ENCODE measurements around the gene COPZ2.

Gene COPZ2

DNA sequence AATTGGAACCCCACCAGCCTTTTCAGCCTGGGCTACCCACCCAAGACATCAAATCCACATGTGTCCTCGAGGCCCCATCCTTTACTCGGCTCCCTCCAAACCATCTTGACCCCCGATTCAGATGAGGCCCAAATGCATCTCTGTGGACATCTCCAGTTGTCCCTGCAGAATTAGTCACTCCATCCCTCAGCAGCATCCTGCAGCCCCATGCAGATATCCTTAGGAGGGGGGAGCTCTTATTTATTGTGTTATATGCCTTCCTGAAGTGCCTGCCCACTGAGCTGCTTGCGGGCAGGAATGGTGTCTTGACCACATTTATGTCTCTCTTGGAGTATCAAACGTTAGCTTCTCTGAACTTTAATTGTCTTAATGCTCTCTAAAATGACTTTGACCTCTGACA, 51.1 kb downstream of the COPZ2 start:
- no peak for DNase-seq (ENCODE audit: low read depth)

- DNase-seq (ENCODE audit: low read depth): no peak
Observed at GRCh38 chr17:47983492-47984223, 53.9 kb downstream of the COPZ2 start.

DNA sequence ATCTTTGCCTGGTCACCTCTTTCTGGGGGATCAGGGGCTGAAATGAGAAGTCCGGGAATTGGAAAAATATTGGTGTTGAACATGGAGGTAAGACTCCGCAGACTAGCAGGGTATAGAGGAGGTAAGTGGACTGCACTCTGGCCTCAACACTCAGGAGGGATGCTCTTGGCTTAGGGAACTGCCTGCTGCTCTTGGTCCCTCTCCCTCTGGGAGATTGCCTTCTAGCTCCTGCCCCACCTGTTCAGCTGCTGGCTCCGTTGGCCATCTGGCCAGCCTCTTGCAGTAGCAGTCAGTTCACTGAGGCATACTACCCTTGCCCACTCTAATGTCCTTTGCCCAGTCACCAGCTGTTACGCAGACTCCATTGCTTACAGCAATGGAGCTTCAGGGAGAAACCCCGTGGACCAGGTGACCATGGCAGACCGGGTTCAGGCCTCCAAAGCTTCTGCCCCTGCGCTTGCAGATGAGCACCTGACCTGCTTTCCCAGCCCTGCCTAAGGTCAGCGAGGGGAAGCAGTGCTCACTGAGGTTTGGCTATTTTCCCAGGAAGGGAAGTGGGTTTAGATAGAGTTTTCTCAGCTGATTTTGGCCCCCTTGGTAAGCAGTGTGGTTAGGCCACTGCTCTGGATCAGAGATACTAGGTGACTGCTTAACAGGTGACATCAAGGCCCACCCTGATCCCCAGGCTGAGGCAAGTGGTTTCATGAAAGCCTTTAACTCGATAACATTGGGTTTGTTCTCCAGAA, 54.8 kb downstream of the COPZ2 start:
- DNase-seq (ENCODE audit: low read depth): no peak

DNA sequence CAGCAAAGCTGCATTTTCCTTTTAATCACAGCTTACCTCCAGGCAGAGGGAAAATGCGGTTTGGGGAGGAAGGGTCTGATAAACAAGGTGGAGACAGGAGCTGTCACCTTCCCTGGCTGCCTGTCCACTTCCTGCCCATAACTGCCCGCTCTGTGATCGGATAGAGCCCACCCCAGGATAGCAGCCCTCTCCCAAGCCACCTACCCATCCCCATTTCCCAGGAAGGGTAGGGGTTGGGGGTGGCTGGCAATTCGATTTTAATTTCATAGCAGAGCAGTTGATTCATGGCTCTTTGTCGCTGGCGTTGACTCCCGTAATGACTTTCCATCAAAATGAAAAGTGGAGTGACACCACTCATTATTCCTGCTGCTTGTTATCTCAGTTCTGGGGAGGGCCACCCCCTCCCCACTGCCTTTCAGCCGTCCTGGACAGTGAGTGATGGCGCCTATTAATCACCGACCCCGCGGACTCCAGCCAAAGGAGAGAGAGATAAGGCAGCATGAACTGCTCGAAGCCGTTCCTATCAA, 55.4 kb downstream of the COPZ2 start:
- no peak for DNase-seq (ENCODE audit: low read depth)

GRCh38 chr17:47981462-47981861, 56.1 kb downstream of the COPZ2 start:
- no peak for DNase-seq (ENCODE audit: low read depth)

DNA sequence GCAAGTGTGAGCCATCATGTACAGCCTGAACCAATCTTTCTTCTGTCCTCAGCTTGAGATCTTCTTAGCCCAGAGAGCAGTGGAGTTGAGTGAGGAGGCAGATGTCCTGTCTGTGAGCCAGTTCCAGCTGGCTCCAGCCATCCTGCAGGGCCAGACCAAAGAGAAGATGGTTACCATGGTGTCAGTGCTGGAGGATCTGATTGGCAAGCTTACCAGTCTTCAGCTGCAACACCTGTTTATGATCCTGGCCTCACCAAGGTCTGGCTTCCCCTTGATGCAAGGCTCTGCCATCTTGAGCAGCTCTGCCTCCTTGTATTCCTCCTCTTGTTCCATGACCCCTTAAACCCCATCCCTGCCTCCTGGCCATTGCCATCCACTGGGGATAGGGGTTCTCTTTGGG, 57.1 kb downstream of the COPZ2 start:
- DNase-seq (ENCODE audit: low read depth): no peak

DNA sequence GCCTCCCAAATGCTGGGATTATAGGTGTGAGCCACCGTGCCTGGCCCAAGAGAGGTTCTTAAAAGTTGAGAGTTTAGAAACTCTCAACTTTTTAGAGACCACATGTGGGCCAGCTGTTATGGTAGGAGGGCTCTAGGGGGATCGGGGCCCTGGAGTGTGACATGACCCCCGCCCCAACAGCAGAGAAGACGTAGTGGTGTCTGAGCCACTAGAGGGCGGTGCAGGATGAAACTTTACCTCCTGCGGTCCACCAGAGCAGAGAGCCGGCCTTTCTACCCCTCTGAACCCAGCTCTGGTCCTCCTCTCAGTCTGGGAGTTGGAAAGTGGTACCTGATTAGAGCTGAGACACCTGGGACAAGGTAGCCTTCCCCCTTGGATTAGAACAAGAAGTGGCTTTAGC, 59.3 kb downstream of the COPZ2 start:
- DNase-seq (ENCODE audit: low read depth): no peak

All from non-pigmented ciliary epithelial cell (primary cell).